ENCODE results near the gene ZNF423.

The ZNF423 gene

DNA sequence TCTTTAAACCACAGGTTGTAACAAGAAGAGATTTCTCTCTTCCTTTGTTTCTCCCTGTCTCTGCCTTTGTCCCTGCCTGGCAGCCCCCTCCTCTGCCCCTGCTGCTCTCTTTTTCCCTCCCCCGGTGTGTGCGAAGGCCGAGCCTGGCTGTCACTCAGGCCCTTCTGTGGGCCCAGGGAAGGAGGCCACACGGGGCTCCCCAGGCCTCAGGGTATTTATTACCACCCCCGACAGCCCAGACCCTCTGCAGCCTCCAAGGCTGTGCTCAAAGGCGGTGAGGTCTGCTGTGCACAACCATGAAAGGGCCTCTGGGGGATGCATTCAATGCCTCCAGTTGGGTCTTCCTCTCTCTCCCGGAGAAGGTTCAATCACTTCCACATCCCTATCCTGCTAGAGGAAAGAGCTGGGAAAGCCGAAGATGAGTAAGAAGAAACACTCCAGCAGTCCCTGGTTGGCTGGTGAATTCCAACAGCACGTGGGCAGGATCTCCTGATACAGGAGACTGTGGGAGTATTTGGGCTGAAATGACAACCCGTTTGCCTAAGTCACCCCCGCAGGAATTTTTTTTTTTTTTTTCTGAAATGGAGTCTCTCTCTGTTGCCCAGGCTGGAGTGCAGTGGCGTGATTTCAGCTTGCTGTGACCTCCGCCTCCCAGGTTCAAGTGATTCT is 34.2 kb downstream of the ZNF423 start:
- no peak for DNase-seq

DNA sequence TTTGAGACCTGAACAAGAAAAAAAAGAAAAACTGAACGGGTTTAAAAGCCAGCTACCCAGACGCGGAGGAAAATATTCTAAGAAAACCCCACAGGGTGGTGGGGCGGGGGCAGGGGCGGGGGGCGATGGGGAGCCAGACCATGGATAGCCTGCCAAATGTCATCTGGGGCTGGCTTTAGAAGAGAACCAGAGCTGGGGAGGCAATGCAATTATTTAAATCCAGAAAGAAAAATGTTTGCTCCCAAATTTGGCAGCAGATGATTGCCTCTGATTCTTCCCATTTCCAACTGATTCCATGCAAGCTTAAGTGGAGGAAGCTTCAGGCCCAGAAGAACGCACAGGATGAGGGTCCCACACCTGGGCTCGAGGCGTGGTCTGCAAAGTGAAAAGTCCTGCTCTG is 34.8 kb downstream of the ZNF423 start:
- no peak for DNase-seq

DNA sequence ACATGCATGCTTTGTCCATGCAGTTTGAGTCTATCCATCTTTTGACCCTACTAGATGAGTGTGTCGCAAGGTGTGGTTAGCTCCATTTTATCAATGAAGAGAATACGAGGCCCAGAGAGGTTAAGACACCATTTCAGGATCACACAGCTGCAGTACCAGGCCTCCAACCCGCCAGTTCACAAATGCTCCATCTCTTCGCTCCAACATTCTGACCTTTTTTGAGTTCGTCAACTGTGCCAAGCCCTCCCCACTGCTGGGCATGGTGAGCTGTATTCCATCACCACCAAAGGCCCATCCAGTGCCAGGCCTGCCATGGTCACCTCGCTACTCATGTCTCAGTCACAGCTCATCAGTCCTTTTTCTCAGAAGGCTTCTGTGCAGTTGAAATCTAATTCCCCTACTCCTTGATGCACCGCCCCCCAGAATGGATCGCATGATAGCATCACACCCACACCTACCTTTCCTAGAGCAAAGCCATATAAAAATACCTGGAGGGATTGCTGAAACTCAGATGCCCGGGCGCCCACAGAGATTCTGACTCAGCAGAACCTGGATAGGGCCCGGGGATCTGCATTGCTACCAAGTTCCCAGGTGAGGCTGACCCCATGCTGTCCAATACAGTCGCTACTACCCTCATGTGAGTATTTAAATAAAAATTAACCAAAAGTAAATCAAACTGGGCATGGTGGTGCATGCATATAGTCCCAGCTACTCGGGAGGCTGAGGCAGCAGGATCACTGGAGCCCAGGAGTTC is 38.0 kb downstream of the ZNF423 start:
- DNase-seq, result no peak

DNA sequence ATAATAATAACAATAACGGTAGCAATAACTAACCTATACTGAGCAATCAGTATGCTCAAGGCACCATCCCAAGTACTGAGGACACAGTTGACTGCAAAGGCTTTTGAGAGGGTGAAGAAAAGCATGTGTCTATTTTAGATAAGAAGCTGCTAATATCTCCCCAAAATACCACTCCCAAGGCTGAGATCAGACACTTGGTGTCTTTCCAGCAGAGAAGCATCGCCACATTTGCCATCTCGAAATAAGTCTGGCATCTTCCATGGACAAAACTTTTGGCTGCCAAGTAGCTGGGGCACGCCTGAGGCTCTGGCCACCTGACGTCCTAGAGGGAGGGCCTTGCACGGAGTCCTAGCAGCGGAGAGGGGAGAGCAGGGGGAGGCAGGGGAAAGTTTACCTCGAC is 39.0 kb downstream of the ZNF423 start:
- DNase-seq, result no peak

DNA sequence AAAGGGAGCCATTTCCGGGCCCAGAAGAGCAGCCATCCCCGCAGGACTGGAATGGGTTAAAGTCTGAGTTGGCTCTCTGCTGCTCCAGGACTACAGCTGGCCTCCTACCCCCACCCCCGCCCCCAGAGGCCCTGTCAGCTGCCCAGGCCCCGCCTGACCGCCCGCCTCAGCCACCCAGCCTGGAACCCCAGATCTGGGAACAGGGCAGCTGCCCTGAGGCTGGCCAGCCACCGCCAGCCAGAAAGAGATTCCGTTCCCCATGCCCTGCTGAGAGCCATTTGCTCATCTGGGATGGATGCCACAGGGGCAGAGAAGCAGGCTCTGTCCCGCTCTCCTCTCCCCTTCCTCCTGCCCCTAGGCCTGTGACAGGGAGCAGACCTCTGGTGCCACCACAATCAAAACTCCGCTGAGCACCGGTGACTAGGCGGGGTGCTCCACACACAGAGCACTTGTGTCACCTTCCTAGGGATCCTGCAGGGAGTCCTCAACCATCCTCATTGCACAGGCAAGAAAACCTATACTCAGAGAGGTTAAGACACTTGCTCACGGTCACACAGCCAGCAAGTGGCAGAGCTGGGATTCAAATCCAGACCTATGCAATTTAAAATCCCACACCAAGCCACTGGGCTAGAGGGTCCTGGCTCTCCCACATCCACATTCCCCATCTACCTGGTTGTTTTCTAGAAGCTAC is 44.1 kb downstream of the ZNF423 start:
- DNase-seq, result peak; percentile 34

DNA sequence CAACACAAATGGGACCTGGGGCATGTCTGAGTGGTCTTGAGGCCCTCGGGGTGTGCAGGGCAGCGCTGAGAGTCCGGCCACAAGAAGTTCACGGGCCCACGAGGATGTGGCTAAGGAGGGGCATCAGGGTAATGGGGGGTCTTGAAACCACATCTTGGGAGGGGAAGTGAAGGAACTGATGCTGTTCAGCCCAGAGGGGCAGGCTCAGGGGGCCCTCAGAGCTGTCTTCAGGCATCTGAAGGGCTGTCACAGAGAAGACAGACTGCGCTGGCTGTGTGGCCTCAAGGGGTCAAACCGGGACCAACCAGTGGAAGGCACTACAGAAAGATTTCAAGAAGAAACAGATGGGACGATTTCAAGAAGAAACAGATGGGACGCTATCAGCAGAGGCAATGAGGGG is 45.1 kb downstream of the ZNF423 start:
- DNase-seq, result peak; percentile 79

DNA sequence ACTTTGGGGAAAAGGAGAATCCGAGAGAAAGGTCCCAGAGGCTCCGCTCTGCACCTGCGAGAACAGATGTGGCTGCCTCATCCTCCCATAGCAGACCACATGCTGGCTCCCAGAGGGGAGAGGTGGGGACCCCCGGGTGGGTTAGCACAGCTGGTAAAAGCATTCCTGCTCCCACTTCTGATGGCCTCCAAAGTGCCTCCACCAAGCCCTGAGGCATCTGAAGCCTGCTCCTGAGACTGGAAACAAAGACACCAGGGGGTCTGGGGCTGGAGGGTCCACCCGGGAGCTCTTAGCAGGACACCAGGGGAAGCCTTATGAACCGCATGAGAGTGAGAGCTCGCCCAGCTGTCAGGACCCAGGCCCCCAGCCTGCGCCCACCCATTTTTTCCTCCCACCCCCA is 46.4 kb downstream of the ZNF423 start:
- no peak for DNase-seq

DNA sequence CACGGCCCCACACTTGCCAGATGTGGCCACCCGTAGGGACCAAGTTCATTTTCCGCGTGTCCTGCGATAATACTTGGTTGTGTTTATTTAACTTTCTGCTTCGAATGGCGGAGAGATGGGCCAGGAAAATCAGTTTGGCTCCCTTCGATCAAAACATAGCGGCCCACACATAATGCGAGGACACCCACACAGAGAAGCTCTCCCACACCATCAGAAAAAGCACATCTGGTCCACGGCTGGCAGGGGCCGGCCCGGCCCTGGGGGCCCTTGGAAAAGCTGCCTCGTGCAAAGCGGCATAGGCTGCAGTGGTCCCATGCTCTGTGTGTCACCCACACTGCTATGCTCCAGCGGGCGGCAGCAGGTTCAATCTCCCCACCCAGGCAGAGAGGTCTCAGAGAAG is 46.9 kb downstream of the ZNF423 start:
- no peak for DNase-seq

DNA sequence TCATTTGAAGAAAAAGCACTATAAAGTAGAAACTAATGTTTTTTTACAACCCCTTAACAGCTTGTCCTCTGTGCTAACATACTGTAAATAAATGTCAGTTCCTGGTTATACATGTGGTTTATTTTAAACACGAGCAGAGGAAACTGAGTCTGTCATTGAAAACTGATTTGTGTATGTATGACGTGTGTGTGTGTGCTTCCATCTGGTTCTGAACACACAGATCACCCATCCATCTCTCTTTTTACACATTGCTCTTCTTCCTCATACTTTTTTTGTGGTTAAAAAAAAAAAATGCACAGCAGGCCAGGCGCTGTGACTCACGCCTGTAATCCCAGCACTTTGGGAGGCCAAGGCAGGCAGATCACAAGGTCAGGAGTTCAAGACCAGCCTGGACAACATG is 49.5 kb downstream of the ZNF423 start:
- DNase-seq, result no peak

DNA sequence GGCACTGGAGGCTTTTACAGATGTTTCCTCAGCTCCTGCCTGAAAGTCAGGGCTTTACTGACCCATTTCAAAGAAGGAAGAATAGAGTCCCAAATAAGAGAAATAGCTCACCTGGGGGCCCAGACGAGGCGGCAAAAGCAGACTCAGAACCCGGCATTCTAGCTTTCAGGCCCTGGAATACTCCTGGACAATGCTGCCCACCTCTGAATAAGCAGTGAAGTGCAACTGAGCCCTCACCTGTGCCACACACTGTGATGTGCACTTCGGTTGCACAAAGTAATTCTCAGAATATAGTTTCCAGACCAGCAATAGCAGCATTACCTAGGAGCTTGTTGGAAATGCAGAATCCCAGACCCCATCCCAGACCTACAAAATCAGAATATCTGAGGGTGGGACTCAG is 54.6 kb downstream of the ZNF423 start:
- DNase-seq, result no peak

DNA sequence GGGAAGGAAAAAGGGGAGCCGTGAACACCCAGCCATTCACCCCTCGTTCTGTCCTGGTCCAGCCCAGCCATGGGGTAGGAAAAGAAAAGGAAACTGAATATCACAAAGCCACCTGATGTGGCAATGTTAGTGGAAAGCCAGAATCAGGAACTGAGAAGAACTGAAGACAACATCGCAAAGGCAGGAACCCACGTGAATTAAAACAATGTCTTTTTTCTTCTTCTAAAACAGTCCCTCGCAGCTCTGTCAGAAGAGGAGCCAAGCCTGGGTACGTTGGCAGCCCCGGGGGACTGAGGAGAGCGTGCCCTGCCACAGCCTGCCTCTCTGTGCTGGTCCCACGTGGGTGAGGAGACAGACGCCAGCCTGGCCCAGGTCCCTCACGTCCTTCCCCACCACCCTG is 55.0 kb downstream of the ZNF423 start:
- DNase-seq, result no peak

DNA sequence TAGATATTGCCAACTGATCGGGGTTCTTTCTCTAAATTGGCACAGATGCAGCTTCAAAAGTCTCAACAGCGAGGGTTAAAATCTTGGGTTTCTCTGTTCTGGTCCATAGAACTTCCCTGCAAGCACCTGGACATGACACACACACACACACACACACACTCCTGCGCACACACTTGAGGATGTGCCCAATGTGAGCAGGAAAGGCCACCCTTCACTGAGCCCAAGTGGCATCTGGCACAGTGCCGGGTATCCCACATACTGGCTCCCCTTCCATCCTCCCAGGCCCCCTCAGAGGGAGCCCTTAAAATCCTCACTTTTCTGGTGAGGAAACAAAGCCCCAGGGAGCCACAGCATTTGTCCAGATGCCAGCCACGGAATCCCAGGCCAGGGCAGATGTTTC is 55.5 kb downstream of the ZNF423 start:
- no peak for DNase-seq

DNA sequence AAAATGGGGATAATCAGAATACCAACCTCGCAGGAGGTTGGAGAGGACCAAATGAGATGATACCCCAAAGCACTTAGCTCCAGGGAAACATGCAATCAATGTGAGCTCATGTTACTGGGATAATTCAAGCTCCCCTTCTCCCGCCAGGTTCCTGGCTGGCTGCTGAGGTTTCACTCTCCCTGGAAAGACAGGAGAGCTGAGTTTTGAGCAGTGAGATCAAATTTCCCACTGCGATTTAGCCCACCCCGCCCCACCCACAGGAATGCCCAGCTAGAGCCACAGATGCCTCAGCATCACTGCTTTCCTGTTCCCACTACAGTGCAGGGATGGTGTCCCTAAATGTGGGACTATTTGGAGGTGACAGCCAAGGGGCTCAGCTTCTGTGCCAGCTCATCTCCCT is 56.7 kb downstream of the ZNF423 start:
- DNase-seq, result peak; percentile 43

DNA sequence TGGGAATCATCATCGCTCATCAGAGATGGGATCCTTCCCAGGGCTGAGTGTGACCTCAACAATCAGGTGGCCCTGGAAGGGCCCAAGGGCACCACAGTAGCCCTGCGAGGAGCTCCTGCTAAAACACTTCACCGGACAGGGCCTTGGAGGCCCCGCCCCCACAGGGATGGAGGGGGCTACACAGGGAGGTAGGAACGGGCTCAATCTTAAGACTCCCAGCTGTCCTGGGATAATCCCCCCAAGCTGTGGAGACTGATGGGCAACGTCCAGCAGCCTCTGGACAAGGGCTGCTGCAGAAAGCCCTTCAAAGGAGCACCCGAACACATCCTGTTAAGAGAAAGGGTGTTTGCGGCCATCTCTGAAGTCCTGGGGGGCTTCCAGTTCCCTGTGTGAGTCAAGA is 60.4 kb downstream of the ZNF423 start:
- no peak for DNase-seq

DNA sequence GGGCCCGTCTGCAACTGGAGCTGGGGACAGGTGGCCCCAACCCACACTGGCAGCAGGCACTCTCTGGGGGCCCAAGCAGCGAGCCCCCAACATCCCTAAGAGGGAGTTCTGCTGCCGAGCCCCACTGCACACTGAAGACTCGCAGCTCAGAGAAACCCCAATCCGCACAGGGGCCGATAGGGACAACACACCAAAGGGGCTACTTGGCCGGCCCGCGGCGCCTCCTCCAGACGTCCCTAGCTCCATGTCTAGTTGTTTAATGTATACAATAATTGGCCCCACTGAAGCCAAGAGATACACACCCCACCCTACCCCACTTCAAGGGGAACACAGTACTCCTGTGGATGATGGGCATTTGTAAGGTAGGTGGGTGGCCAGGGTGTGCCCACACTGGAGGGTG is 62.7 kb downstream of the ZNF423 start:
- DNase-seq, result no peak

DNA sequence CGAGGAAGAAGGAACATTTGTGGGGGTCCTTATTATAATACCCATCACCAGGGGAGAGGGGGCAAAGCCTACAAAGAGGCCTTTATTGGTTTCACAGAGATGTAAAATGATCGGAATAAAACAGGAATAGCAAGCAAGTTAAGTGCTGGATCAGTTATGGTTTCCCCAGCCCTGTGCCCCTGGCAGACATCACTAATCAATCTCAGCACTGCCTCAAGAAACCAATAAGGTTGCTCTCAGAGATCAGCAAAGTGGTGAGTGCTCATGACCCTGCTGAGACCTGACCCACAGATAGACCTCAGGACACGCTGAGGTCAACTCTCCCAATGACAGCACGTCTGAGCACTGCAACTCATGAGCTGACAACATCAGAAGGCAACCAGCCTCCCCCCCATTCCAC is 66.3 kb downstream of the ZNF423 start:
- DNase-seq, result no peak

DNA sequence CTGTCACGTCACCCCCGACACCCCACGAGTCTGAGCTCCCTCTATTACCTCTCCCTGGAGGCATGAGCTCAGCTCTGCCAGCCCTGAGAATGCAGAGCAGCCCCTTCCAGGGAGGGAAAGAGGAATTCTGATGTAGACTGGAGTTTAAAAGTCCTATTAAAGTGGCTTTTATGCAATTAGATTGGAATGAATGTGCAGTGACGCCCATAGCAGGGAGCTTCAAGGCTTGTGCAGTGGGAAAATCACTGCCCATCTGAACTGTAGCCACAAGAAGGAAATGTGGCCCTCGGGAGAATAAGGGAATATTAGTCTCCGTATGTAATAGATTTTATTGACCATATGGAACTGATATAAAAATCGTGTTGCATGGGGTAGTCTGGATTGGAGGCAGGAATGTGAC is 66.9 kb downstream of the ZNF423 start:
- no peak for DNase-seq

DNA sequence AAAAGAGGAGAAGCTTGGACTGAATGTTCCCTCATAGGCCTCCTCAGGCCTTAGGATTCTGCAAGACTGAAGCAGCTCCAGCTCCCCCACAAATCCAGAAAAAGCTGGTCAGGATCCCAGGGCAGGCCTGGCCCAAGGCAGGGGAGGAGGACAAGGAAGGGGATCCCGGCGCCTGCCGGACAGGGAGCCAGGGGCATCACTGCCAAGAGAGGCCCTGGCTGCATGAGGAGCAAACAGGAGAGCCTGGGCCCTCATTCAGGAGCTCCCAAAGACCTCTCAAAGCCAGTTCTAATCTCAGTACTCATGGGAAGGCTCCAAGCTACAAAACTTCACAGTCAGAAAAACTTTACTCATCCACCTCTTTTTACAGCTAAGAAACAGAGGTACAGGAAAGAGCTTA is 67.3 kb downstream of the ZNF423 start:
- DNase-seq, result no peak

DNA sequence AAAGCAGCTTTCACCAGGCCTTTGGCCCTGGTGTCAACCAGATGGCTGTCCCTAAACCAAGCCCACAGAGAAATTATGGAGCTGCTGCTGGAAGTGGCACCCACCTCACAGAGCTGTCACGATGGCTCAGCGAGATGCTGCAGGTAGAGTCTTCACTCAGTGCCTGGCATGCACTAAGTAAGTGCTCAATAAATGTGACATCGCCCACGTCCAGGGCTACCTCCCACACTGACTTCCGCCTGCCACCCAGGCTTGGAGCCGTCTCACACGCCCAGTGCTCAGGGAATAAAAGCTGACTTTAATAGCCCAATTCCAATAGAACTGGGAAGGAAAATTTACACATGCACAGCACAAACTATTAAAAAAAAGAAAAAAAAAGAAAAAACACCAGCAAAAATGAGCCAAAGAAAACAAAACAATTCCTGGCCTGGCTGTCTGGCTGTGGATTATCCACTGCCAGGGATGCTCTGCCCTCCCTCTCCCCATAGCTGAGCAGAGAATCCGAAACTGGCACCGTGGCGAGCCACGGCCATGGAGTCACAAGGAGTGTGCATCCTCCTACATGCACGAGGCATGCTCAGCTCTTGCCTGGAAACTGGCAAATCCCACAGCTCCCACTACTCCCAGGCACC is 68.9 kb downstream of the ZNF423 start:
- DNase-seq, result no peak

DNA sequence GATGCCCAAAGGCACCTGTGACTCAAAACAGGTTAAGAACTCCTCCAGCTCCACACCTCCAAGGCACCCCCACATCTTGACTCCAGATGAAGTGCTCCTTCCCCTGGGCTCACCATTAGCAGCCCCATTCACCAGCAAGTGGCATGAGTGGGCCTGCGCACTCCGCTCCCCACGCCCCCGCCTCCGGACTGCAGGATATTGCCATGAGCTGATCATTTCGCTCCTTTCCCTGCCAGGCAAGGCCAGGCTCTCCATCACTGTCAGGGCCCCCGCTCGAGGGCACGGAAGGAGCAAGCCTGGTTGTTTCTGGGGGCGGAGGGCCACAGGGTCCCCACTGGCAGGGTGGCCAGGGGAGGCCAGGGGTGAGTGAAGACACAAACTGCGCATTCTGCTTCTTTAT is 69.9 kb downstream of the ZNF423 start:
- DNase-seq, result no peak

DNA sequence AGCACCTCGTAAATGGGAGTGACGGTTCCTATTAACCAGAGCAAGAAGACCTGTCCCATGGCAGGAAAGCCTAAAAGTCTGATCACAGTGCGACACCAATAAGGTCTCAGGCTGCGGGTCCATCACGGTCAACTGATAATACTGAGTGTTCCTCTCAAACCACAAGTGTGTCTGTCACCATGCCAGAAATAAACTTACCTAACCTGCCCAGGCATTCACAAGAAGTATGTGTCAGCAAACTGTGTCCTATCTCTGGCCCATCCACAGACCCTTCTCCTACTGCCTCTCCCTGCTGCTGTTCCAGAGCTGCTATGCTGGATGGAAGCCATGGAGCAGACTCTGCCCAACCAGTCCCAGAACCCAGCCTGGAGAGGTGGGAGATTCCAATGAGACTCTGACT is 73.5 kb downstream of the ZNF423 start:
- no peak for DNase-seq

DNA sequence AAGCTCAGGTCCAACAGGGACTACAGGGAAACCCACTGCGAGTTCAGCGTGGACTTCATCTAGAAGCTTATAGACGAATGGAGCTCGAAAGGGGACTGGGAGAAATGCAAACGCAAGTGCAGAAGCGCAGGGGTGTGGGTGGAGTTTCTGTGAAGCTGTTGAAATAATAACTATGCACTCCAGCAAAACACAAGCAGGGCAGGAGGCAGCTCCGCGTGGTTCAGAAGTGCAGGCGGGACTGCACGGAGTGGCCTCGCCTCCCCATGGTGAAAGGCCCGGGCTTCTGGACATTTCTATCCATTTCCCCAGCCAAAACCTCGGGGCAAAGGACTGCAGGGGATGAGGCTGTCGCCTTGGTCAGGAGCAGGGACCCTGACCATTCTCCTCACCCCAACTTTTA is 74.5 kb downstream of the ZNF423 start:
- DNase-seq, result no peak

DNA sequence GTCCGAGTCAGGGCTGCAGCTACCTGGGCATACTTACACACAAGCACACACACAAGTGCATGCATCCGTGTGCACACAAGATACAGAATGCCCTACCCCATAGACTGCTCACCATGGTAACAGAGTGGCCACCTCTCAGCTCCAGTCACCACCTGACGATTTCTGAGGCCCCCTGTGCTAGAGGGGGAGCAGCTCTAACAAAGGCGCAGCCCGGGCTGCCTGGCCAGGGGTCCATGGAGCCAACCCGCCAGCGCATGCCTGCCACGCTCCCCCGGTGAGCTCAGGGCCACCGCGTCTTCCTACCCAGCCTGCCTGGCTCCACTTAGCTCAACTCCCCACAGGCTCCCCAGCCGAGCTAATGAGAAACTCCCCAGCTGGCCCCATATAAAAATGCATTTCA is 75.5 kb downstream of the ZNF423 start:
- DNase-seq, result no peak

DNA sequence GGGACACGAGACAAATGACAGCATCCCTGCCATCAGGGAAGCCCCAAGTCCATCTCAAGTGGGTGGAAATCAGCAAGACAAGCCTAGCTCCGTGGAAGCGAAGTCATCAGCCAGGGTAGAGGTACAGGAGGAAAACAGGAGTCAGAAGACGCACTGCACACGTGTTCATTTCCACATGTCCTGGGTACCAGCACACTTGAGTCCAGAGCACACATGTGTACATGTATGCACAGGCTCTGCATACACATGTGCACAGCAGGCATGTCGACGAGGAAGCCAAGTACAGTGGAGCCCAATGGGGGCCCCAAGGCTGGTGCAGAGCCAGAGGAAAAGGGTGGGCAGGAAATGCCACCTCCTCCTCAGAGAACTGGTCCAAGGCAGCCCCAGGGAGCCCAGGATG is 75.9 kb downstream of the ZNF423 start:
- no peak for DNase-seq
